SK-N-SH treated with all-trans-retinoic acid at 6 μM for 48 hours (cell line): ENCODE measurements around the gene SNED1.

Experiments used
- ATAC-seq: fragments of 200-7000 bp; cut with Tn5 transposase; 3 replicates; pipeline ENCODE4 v1.9.1; 2020; ENCODE audit warnings: mild to moderate bottlenecking, moderate library complexity
- BACH2 ChIP-seq: fragments of 250-450 bp; sonication (Bioruptor Pico); IDR thresholded peaks from 2 replicates; pipeline ENCODE4 v1.9.0; 2021; ENCODE audit warnings: mild to moderate bottlenecking, borderline replicate concordance
- CSDC2 ChIP-seq: fragments of 250-450 bp; sonication (Bioruptor Pico); IDR thresholded peaks from 2 replicates; pipeline ENCODE4 v1.5.0; 2020; ENCODE audit warnings: mild to moderate bottlenecking, moderate library complexity
- CSRNP3 ChIP-seq: fragments of 250-450 bp; sonication (Bioruptor Pico); IDR thresholded peaks from 2 replicates; pipeline ENCODE4 v1.5.1; 2021; ENCODE audit warnings: mild to moderate bottlenecking, moderate library complexity
- ESRRG ChIP-seq: fragments of 250-450 bp; sonication (Bioruptor Pico); IDR thresholded peaks from 2 replicates; pipeline ENCODE4 v1.6.1; 2021; ENCODE audit warnings: mild to moderate bottlenecking
- GLIS3 ChIP-seq: fragments of 250-450 bp; sonication (Bioruptor Pico); IDR thresholded peaks from 2 replicates; pipeline ENCODE4 v1.5.0; 2020; ENCODE audit warnings: mild to moderate bottlenecking, moderate library complexity
- ISL1 ChIP-seq: fragments of 250-450 bp; sonication (Bioruptor Pico); IDR thresholded peaks from 2 replicates; pipeline ENCODE4 v2.1.2; 2022; ENCODE audit warnings: mild to moderate bottlenecking, moderate library complexity
- OSR1 ChIP-seq: fragments of 250-450 bp; sonication (Bioruptor Pico); IDR thresholded peaks from 2 replicates; pipeline ENCODE4 v1.8.0; 2022; ENCODE audit warnings: moderate library complexity, mild to moderate bottlenecking, inconsistent platforms
- PPARA ChIP-seq: fragments of 250-450 bp; sonication (Bioruptor Pico); IDR thresholded peaks from 2 replicates; pipeline ENCODE4 v1.5.0; 2020; ENCODE audit warnings: mild to moderate bottlenecking, borderline replicate concordance
- RARB ChIP-seq: fragments of 250-450 bp; sonication (Bioruptor Pico); IDR thresholded peaks from 2 replicates; pipeline ENCODE4 v1.8.0; 2021; ENCODE audit warnings: mild to moderate bottlenecking, moderate library complexity
- SNAI2 ChIP-seq: fragments of 250-450 bp; sonication (Bioruptor Pico); IDR thresholded peaks from 2 replicates; pipeline ENCODE4 v1.5.0; 2020; ENCODE audit warnings: mild to moderate bottlenecking, moderate library complexity
- TCF4 ChIP-seq: fragments of 250-450 bp; sonication (Bioruptor Pico); IDR thresholded peaks from 2 replicates; pipeline ENCODE4 v1.8.0; 2021; ENCODE audit warnings: mild to moderate bottlenecking, moderate library complexity, borderline replicate concordance
- TSHZ2 ChIP-seq: fragments of 250-450 bp; sonication (Bioruptor Pico); IDR thresholded peaks from 2 replicates; pipeline ENCODE4 v1.5.0; 2020; ENCODE audit warnings: mild to moderate bottlenecking, moderate library complexity
- ZFP30 ChIP-seq: fragments of 450-650 bp; formaldehyde crosslinking; IDR thresholded peaks from 2 replicates; pipeline ENCODE4 v1.5.0; 2022; ENCODE audit warnings: mild to moderate bottlenecking, moderate library complexity
- ZNF8 ChIP-seq: fragments of 450-650 bp; formaldehyde crosslinking; IDR thresholded peaks from 2 replicates; pipeline ENCODE4 v1.5.0; 2020; ENCODE audit warnings: mild to moderate bottlenecking, moderate library complexity
- TF ChIP-seq, protein P1 (sequence below): fragments of 250-450 bp; sonication (Bioruptor Pico); IDR thresholded peaks from 2 replicates; pipeline ENCODE4 v1.8.0; 2020; ENCODE audit warnings: mild to moderate bottlenecking, moderate library complexity, borderline replicate concordance
- TF ChIP-seq, protein P2 (sequence below): fragments of 250-450 bp; sonication (Bioruptor Pico); IDR thresholded peaks from 2 replicates; pipeline ENCODE4 v1.5.1; 2020; ENCODE audit warnings: low read depth, mild to moderate bottlenecking, moderate library complexity

Gene SNED1

DNA sequence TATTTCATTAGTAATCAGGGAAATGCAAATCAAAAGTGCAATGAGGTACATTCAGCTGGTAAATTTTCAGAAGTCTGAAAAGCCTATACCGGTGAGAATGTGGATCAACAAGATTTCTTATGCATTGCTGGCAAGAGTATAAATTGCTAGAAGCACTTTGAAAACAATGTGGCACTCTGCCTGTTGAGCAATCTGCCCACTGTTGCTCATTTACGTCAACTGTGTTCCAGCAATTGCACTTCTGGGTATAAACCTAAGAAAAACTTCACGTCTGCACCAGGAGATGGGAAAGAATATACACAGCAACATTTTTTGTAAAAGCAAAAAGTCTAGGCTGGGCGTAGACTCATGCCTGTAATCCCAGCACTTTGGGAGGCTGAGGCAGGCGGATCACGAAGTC is 62.9 kb downstream of the SNED1 start (continued):
- no peak for TF ChIP-seq TSHZ2 (CRISPR knock-in tag)
- TF ChIP-seq ESRRG (CRISPR knock-in tag), result no peak
- TF ChIP-seq GLIS3 (CRISPR knock-in tag), result no peak
- TF ChIP-seq PPARA, result no peak
- TF ChIP-seq, all 23 proteins: peak for 0

DNA sequence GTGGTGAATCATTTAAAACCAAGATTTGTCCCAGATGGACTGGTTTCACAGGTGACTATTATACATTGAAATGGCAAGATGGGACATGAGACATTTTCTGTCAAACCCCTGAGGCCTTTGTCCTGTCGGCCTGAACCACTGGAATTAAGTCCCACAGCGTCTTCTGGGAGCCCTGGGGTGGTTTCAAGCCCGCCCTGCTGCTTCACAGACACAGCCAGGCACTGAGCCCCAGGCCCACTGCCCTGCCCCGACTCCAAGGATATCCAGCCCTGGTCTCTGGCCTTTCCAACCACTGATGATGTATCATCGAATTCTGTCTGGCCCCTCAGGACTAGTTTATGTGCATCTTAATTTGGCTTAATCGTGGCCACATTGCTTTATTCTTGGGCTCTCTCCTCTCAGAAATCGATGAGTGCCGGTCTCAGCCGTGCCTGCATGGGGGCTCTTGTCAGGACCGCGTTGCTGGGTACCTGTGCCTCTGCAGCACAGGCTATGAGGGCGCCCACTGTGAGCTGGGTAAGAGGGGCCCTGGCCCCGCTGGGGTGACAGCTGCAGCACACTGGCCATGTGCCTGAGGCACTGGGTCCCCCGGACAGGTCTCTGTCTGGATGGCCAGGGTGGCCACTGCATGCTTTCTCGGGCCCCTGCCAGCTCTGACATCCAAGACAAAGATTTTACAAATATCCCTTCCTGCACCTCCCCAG is 64.1 kb downstream of the SNED1 start:
- no peak for ATAC-seq
- no peak for TF ChIP-seq BACH2 (CRISPR knock-in tag)
- no peak for TF ChIP-seq CSRNP3 (CRISPR knock-in tag)
- TF ChIP-seq PPARA, result no peak
- TF ChIP-seq RARB (CRISPR knock-in tag), result no peak
- TF ChIP-seq CSDC2 (CRISPR knock-in tag), result no peak
- TF ChIP-seq, protein P1, sequence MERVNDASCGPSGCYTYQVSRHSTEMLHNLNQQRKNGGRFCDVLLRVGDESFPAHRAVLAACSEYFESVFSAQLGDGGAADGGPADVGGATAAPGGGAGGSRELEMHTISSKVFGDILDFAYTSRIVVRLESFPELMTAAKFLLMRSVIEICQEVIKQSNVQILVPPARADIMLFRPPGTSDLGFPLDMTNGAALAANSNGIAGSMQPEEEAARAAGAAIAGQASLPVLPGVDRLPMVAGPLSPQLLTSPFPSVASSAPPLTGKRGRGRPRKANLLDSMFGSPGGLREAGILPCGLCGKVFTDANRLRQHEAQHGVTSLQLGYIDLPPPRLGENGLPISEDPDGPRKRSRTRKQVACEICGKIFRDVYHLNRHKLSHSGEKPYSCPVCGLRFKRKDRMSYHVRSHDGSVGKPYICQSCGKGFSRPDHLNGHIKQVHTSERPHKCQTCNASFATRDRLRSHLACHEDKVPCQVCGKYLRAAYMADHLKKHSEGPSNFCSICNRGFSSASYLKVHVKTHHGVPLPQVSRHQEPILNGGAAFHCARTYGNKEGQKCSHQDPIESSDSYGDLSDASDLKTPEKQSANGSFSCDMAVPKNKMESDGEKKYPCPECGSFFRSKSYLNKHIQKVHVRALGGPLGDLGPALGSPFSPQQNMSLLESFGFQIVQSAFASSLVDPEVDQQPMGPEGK, result no peak

- ATAC-seq, result no peak
- TF ChIP-seq OSR1 (CRISPR knock-in tag) (no peak), ZFP30 (CRISPR knock-in tag) (no peak), TSHZ2 (CRISPR knock-in tag) (no peak), CSDC2 (CRISPR knock-in tag) (no peak), TCF4 (no peak), ISL1 (CRISPR knock-in tag) (no peak), RARB (CRISPR knock-in tag) (no peak), ESRRG (CRISPR knock-in tag) (no peak), GLIS3 (CRISPR knock-in tag) (no peak)
- TF ChIP-seq, protein P2, sequence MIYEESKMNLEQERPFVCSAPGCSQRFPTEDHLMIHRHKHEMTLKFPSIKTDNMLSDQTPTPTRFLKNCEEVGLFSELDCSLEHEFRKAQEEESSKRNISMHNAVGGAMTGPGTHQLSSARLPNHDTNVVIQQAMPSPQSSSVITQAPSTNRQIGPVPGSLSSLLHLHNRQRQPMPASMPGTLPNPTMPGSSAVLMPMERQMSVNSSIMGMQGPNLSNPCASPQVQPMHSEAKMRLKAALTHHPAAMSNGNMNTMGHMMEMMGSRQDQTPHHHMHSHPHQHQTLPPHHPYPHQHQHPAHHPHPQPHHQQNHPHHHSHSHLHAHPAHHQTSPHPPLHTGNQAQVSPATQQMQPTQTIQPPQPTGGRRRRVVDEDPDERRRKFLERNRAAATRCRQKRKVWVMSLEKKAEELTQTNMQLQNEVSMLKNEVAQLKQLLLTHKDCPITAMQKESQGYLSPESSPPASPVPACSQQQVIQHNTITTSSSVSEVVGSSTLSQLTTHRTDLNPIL (CRISPR knock-in tag), result no peak
These were observed 64.7 kb downstream of the SNED1 start for GRCh38 chr2:241063093-241063551.

- TF ChIP-seq SNAI2 (CRISPR knock-in tag) (no peak), ZNF8 (no peak), PPARA (no peak)
- ATAC-seq, result no peak
These were observed 65.2 kb downstream of the SNED1 start for GRCh38 chr2:241063587-241063986.
